Measurements from ENCODE around the gene SLC22A7. TPM values are rescaled to one million over a fixed set of nuclear protein-coding genes. Genes with fewer than 3 reads are reported as not detected.

Gene SLC22A7
- total RNA-seq, 1 donor from 2014 or later, result not detected

- DNase-seq, result no peak
These were observed 30.3 kb upstream of the SLC22A7 start for GRCh38 chr6:43267619-43268354.

DNA sequence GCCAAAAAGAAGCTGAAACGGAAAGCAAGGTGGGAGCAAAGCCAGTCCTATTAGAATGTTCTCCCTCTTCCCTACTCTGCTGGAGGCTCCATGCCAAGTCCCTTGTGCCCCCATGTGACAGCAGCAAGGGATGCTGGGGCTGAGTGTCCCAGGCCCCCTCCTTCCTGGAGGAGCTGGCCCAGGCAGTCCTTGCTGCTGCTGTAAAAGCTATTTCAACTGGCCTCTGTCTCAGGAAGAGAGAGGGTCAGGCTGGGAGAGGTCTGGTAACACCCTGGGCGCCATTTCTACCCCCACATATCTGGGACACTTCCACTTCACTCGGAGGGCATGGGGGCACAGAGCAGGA, 29.7 kb upstream of the SLC22A7 start:
- DNase-seq, result no peak

- DNase-seq, result no peak
These were observed 29.2 kb upstream of the SLC22A7 start for GRCh38 chr6:43268782-43269272.

- no peak for DNase-seq
These were observed 28.6 kb upstream of the SLC22A7 start for GRCh38 chr6:43269273-43270007.

DNA sequence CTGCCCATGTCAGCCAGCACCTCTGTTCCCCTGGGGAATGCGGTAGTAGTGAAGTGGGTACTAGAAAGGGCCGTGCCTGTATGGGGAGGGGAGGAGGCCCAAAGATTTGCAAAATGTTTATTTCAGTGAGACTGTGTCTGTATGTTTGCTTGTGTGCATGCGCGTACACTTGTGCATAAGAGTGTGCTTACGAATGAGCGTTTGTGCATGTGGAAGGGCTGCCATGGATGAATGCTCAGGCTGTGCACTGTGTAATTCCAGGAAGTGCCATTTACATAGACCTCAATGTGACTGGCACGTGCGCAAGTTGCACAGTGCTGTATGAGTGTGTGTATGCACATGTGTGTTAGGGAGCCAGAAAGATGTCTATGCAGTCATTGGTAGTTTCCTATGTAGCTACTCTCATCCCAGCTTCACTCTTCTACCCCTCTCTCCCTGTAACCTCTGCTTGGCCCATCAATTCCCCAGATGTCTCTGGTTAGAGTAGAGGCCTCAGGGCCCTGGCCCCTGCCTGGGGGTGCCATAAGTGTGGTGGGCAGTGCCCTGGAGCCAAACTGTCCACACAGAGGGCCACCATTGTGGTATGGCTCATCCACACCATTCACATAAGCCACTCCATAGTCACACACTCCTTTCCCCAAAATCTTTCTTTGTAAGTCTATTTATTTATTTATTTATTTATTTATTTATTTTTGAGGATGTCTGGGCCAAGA, 26.8 kb upstream of the SLC22A7 start:
- DNase-seq, result no peak

DNA sequence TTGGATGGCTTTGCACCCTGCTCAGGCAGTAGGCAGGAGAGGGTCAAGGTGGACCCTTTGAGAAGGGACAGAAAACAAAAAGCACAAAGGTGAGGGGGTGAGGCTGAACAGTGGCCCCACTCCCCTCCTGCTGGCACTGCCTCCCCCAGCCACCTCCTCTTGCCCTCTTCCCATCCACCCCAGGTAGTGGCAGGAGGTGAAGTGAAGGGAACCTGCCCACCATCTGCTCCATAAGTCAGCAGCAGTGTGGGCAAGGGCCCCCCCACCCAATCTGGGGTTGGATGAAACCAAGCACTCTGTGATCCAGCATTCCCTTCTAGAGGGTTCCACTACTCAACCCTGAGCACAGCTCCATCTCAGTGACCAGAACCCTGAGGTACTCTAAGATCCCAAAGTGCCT, 26.1 kb upstream of the SLC22A7 start:
- DNase-seq, result no peak

- no peak for DNase-seq
These were observed 24.4 kb upstream of the SLC22A7 start for GRCh38 chr6:43273707-43274106.

DNA sequence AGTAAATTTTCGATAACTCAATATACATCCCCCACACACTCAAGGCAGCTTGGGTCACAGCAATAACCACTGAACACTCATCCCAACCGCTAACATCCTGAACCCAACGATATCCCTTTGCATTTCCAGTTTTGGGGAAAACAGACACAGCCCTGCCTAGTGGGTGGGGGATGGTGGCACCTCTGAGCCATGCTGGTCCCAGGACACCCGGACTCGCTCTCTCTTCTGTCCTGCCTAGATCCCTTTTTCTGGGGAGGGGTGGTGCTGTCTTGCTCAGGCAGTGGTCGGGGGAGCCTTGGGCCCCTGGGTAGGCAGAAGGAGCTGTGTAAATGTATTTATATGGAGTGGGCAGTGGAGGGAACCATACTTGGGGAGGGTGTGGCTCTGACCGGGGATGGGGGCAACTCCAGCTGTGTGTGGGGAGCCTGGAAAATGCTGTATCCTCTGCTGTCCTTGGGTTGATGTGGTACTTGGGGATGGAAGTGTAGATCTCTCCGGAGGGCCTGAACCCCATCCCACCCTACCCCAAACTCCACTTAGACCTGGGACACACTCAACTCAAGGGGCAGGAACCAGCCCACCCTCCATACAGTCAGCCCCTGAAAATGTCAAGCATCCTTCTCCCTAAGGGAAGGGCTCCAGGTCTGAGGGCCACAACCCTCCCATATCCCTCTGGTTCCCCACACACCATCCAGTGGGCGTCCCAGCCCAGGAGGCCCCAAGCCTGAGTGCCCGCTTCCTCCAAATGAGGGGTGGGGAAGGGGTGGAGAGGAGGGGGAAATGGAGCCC, 23.7 kb upstream of the SLC22A7 start:
- no peak for DNase-seq

GRCh38 chr6:43274916-43275597, 23.0 kb upstream of the SLC22A7 start:
- no peak for DNase-seq

DNA sequence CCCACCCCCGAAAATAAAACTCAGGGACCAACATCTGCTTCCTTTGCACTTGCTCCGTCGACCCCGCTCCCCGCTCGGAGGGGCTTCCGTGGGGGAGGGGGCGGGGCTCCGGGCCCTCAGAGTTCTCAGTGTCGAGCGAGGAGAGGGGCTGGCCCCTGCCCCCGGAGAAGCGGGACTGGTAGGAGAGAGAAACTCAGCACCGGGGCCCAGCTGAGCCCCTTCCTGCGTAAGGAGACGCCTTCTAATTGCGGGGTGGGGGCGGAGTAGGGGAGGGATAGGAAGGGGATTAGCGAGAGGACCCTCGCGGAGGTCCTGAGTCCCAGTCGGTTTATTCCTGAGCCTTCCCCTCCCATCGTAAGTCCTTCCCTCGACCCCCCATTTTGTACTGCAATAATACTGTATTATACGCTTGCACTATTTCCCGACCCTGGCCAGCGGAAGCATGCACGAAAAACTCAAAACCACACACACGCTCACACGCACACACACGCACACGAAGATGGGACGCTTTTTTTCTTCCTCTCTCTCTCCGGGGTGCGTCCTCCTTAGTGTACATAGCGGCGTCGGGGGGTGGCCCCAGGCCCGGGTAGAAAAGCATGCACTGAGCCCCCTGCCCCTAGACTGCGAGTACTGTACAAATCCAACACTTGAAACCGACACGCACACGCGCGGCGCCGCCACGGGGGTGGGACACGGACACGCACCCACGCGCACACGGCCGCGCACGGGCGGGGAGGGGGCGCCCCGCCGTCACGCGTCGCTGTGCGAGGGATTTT, 22.1 kb upstream of the SLC22A7 start:
- DNase-seq, result no peak

GRCh38 chr6:43276577-43277305, 21.3 kb upstream of the SLC22A7 start:
- no peak for DNase-seq

DNA sequence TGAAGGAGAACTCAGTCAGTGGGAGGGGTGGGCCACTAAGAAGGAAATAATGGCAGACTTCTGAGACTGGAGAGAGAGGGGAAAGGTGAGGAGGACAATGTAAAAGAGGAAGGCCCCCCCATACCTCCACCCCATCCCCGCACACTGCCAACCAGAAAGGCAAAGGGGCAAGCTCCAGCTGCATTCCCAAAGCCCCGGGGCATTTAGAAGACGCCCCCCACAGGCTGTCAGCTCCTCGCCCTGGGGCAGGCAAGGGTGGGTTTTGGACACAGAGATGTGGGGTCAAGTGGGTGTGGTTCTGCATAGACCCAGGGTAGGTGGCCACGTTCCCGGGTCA, 20.8 kb upstream of the SLC22A7 start:
- DNase-seq, result no peak

DNA sequence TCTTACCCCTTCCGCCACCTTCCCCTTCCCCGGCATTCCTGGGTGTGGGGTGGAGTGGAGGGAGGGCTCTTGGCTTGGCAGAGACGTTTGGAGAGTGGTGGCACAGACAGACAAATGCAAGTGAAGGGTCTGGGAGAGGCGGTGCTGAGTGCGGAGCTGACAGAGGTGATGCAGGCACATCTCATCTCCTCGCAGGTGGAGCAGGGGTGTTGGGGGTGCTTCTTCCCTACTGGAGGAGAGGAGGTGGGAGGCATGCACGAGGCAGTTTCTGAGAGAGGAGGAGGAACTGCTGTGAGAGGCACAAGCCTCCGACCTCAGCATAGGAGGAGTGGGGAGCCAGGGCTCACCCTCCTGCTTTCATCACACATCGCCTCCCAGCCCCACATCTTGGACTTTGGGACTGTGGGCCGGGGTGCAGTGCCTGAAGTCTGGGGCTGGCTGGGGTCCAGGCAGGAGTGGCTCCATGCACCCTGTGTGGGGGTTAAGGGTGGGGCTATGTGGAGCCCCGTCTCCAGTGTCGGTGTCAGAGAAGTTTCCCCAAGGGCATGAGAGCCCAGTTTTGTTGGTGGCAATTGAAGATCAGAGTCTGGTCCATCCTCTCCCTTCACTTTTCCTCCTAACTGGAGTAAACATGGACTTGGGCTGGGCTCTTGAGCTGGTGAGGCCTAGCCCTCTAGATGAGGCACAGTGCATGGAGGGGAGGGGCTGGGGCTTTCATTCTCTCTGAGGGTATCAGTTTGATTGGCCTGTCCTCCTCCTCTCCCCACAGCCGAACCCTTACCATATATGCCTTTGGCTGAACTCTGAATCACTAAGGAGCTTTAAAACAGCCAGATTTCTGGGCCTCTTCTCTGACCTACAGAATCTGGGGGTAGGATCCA, 20.2 kb upstream of the SLC22A7 start:
- no peak for DNase-seq

DNA sequence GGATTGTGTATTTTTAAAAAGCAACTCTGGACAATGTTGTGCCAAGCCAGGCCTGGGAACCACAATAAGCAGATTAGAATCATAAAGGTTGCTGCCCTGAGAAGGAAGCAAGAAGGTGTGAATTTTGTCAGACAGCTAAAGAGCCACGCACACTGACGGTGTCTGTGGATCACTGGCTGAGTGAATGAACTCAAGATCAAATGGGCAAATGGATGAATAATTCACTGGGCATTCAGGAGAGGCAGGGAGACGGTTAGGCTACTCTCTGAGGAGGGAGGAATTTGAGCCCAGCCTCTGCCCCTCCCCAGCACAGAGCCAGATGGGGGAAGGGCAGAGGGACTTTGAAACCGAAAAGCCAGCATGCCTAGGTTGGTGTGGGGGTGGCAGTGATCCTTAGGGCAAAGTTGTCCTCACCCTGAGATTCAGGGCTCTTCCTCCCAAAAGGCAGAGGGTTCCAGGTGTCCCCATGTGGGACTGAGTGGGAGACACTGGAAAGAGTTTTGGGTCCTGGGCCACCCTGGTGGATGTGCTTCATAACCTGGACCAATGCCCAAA, 19.5 kb upstream of the SLC22A7 start:
- no peak for DNase-seq

- no peak for DNase-seq
These were observed 17.8 kb upstream of the SLC22A7 start for GRCh38 chr6:43280234-43280633.

DNA sequence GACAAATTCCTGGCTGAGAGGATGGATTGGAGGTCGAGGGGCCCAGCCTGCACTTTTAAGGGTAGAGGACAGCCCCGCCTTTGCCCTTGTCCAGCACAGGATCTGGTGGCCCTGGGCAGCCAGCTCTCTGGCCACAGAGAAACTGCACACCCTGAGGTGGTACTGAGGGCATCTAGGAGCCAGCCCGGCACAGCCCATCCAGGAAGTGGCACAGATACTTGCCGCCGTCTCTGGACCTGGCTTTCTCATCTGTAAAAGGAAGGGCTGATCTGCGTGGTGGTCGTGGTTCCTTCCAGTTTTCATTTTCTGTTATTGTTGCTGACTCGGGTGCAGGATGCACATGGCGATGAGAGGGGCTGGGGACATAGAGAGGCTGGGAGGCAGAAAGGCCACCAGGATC, 16.0 kb upstream of the SLC22A7 start:
- DNase-seq, result no peak

DNA sequence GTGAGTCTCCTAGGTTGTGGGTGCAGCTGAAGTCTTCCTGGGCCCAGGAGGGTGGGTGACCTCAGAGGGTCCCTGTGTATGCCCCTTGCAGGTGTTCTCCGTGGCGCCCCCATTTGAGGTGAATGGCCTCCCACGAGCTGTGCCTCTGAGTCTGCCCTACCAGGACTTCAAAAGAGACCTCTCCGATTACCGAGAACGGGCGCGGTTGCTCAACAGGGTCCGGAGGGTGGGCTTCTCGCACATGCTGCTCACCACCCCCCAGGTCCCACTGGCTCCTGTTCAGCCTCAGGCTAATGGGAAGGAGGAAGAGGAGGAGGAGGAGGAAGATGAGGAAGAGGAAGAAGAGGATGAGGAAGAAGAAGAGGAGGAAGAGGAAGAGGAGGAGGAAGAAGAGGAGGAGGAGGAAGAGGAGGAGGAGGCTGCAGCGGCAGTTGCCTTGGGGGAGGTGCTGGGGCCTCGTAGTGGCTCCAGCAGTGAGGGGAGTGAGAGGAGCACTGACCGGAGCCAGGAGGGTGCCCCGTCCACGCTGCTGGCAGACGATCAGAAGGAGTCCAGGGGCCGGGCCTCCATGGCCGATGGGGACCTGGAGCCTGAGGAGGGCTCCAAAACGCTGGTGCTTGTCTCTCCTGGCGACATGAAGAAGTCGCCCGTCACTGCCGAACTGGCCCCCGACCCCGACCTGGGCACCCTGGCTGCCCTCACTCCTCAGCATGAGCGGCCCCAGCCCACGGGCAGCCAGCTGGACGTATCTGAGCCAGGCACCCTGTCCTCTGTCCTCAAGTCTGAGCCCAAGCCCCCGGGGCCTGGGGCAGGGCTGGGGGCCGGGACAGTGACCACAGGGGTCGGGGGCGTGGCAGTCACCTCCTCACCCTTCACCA, 15.2 kb upstream of the SLC22A7 start:
- no peak for DNase-seq

- DNase-seq, result no peak
These were observed 14.6 kb upstream of the SLC22A7 start for GRCh38 chr6:43283514-43283901.

All from tongue (tissue), 2 donors.